Small intestine (tissue), 7 donors: ENCODE data around the gene SLU7. TPM values are rescaled to one million over a fixed set of nuclear protein-coding genes. Genes with fewer than 3 reads are reported as not detected.
A peak's percentile ranks its signal among the peaks of the same experiment; 100 is the strongest.

ENCODE experiments used
- DNase-seq, 2 donors: peaks; one replicate each; pipeline versions ENCODE4 v3.0.0 to v3.0.0-alpha.2; 2013
- FAIRE-seq: peaks from 2 replicates; lab custom pipeline; 2012; peaks lifted over from hg19 to GRCh38; lab: Jason Lieb, UNC
- H3K27ac ChIP-seq, 3 donors: one replicate each; pipeline ENCODE4 v1.5.1; 2013; ENCODE audit warnings: low read length in 2 of 3, mild to moderate bottlenecking in 2 of 3, control low read depth in 1 of 3, inconsistent platforms in 1 of 3, low read depth in 1 of 3, moderate library complexity in 1 of 3
- H3K27me3 ChIP-seq, 3 donors: one replicate each; pipeline ENCODE4 v1.6.1; 2013; ENCODE audit warnings: low read length in 3 of 3, inconsistent platforms in 1 of 3; ENCODE audit not compliant: control insufficient read depth in 3 of 3, insufficient read depth in 3 of 3
- H3K36me3 ChIP-seq, 3 donors: one replicate each; pipeline ENCODE4 v1.6.1; 2013; ENCODE audit warnings: low read length in 3 of 3, inconsistent platforms in 1 of 3, low read depth in 1 of 3, mild to moderate bottlenecking in 1 of 3, moderate library complexity in 1 of 3; ENCODE audit not compliant: control insufficient read depth in 3 of 3, insufficient read depth in 2 of 3
- H3K4me1 ChIP-seq, 3 donors: one replicate each; pipeline ENCODE4 v1.6.1; 2013; ENCODE audit warnings: low read length in 2 of 3, inconsistent platforms in 1 of 3, low read depth in 1 of 3, mild to moderate bottlenecking in 1 of 3, moderate library complexity in 1 of 3; ENCODE audit not compliant: control insufficient read depth in 3 of 3, insufficient read depth in 2 of 3
- H3K4me3 ChIP-seq, 3 donors: one replicate each; pipeline ENCODE4 v1.5.1; 2013; ENCODE audit warnings: low read length in 3 of 3, control low read depth in 1 of 3, inconsistent platforms in 1 of 3, low read depth in 1 of 3, mild to moderate bottlenecking in 1 of 3, moderate library complexity in 1 of 3
- H3K9me3 ChIP-seq, 2 donors: one replicate each; pipeline ENCODE4 v1.6.1; 2013; ENCODE audit warnings: low read depth in 1 of 2, low read length in 1 of 2; ENCODE audit not compliant: control insufficient read depth in 2 of 2, insufficient read depth in 1 of 2
- WGBS, 3 donors: extraction: QIAGEN DNeasy Blood & Tissue Kit; methylation state at CpG; one replicate each; pipeline ENCODE4 v1.1.7; 2013; 5-methylcytosine and 5-hydroxymethylcytosine counted together
- polyA plus RNA-seq, 4 donors: library from polyadenylated mRNA; stranded (reverse) in 3 of 4; unstranded in 1 of 4; fragments of 200-250 nt in 3 of 4; fragments of 120-200 nt in 1 of 4; gene quantifications; one replicate each; pipeline versions ENCODE4 v1.2.1 to v1.2.3, GENCODE V29; 2013
- donor health status: healthy with polysubstance abuse.
- donor health status: control.
- donor health status: control.
- donor health status: Bipolar disorder and iron deficiency.
- donor health status: healthy.

SLU7 gene
- polyA plus RNA-seq, 4 donors = 19.9 to 44.0 (median 37.3) TPM

DNA sequence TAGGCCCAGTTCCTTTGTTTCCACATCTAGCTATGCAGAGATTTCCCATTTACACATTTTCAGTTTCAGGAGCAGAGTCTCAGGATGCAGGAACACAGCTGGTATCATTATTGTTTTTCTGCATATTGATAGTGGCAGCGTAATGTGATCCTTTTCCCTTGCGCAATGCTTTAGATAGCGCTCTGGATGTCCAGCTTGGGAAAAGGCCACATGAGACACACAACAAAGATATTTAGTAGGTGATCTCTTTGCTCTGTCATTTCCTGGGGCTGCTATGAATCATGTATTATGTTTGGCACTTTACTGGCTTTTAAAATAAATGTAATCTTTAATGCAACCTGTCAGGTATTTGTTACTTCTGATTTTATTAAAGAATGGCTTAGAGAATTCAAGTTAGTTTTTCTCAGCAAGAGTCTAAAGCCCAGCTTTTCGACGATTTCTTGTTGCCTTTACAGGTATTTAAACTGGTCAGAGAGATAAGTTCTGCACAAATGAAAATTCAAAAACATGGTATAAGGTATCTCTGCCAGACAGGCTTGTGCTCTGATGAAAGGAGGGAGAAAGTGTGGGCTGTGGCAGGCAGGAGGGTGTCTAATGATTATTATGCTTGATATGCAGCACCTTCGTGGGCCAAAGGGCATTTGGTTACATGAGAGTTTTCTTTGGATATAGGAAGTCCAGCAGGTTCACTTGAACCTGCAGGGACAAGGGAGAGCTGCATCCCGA lies 45.0 kb upstream of the SLU7 start:
- H3K9me3 ChIP-seq = peaks cover 0 to 3% of the 10 kb centered on the region in 2 donors
- no peak overlapping the region for H3K4me3 ChIP-seq
- no peaks in the 10 kb centered on the region for H3K27me3 ChIP-seq
- WGBS, 3 donors = 22 to 58% (median 36%) methylated on average over 7 of the region's 7 CpGs
- DNase-seq (peak; percentile 57 to 75), FAIRE-seq (no peak)
- H3K4me1 ChIP-seq = peaks cover 0 to 33% (median 6%) of the 10 kb centered on the region in 3 donors
- H3K27ac ChIP-seq = peak overlapping the region in 1 of 3 donors; percentile 16
- H3K36me3 ChIP-seq = no peaks in the 10 kb centered on the region

DNA sequence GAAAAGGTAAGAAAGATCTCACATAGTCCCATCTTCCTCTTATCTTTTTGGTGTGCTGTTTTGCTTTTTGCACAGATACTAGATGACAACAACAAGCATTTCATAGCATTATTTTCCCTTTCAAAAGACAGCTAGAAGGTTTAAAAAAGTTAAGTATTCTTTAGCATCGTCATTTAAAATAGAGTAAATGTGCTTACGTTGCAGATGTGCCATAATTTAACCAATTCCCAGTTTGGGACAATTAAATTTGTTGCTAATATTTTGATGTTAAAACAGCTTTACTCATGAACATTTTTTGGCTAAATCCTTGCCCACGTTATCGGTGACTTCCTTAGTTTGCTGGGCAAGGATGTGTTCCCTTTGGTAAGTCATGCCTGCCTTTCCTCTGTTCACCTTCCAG lies 44.3 kb upstream of the SLU7 start:
- no peak overlapping the region for H3K27ac ChIP-seq
- DNase-seq = no peak
- no peak overlapping the region for H3K4me3 ChIP-seq
- no peaks in the 10 kb centered on the region for H3K27me3 ChIP-seq
- no peaks in the 10 kb centered on the region for H3K36me3 ChIP-seq
- 90 to 93% (median 93%) methylated on average over 4 of the region's 4 CpGs for WGBS, 3 donors
- H3K9me3 ChIP-seq = peaks cover 0 to 3% of the 10 kb centered on the region in 2 donors
- H3K4me1 ChIP-seq = peaks cover 0 to 33% (median 6%) of the 10 kb centered on the region in 3 donors
- no peak for FAIRE-seq

DNA sequence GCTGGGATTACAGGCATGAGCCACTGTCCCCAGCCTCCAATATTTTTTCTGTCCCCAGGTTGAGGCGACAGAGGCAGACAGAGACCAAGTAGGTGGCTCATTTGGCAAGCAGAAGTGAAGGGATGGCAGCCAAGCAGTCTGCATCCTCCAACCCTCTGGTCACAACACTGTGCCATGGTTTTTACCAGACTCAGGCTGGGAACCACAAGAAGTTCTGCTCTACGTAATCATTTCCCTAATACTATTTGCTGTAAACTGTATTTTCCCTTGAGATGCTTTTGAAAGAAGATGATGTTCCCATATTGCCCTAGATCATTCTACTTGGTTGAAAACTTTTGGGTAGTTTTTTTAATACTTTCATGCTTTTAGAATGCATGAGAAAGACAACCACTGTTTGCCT lies 43.3 kb upstream of the SLU7 start:
- Histone ChIP-seq H3K9me3 (peaks cover 0 to 3% of the 10 kb centered on the region in 2 donors), H3K4me3 (no peak overlapping the region), H3K36me3 (no peaks in the 10 kb centered on the region), H3K4me1 (peaks cover 0 to 22% (median 5%) of the 10 kb centered on the region in 3 donors), H3K27me3 (no peaks in the 10 kb centered on the region), H3K27ac (no peak overlapping the region)
- FAIRE-seq = no peak
- no peak for DNase-seq
- WGBS, 3 donors = 79 to 96% (median 89%) methylated on average over 2 of the region's 2 CpGs

DNA sequence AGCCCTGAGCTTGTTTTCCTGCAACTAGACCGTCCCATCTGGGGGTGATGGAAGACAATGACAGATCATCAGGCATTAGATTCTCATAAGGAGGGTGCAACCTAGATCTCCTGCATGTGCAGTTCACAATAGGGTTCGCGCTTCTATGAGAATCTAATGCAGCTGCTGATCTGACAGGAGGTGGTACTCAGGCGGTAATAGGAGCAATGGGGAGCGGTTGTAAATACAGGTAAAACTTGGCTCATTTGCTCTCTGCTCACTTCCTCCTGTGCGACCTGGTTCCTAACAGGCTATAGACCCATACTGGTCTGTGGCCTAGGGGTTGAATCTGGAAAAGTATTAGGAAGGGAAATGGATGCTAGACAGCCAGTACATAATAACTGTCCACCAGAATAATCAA lies 42.5 kb upstream of the SLU7 start:
- Histone ChIP-seq H3K27ac (no peak overlapping the region), H3K27me3 (no peaks in the 10 kb centered on the region), H3K4me3 (no peak overlapping the region), H3K9me3 (peaks cover 0 to 3% of the 10 kb centered on the region in 2 donors), H3K4me1 (peaks cover 0 to 15% (median 5%) of the 10 kb centered on the region in 3 donors), H3K36me3 (no peaks in the 10 kb centered on the region)
- FAIRE-seq (no peak), DNase-seq (no peak)
- 78 to 95% (median 90%) methylated on average over 6 of the region's 6 CpGs for WGBS, 3 donors

GRCh38 chr5:160460377-160461049 lies 41.6 kb upstream of the SLU7 start:
- no peak overlapping the region for H3K27ac ChIP-seq
- FAIRE-seq (no peak), DNase-seq (no peak)
- no peaks in the 10 kb centered on the region for H3K36me3 ChIP-seq
- WGBS, 3 donors = 90 to 97% (median 93%) methylated on average over 4 of the region's 4 CpGs
- H3K4me1 ChIP-seq = peaks cover 0 to 15% (median 5%) of the 10 kb centered on the region in 3 donors
- peaks cover 0 to 3% of the 10 kb centered on the region in 2 donors for H3K9me3 ChIP-seq
- no peaks in the 10 kb centered on the region for H3K27me3 ChIP-seq
- no peak overlapping the region for H3K4me3 ChIP-seq

GRCh38 chr5:160458806-160459800 lies 40.2 kb upstream of the SLU7 start:
- Histone ChIP-seq H3K36me3 (no peaks in the 10 kb centered on the region), H3K9me3 (peaks cover 0 to 3% of the 10 kb centered on the region in 2 donors), H3K27ac (no peak overlapping the region), H3K27me3 (no peaks in the 10 kb centered on the region), H3K4me3 (no peak overlapping the region), H3K4me1 (peaks cover 0 to 10% (median 2%) of the 10 kb centered on the region in 3 donors)
- DNase-seq = no peak
- no peak for FAIRE-seq
- 79 to 88% (median 82%) methylated on average over 8 of the region's 8 CpGs for WGBS, 3 donors

- no peak for FAIRE-seq
Measured at GRCh38 chr5:160457252-160457651, 38.4 kb upstream of the SLU7 start.

More at GRCh38 chr5:160457252-160457651, 38.4 kb upstream of the SLU7 start:
- DNase-seq = no peak
- Histone ChIP-seq H3K36me3 (no peaks in the 10 kb centered on the region), H3K27ac (no peak overlapping the region), H3K4me3 (no peak overlapping the region), H3K27me3 (no peaks in the 10 kb centered on the region), H3K4me1 (no peaks in the 10 kb centered on the region), H3K9me3 (peaks cover 0 to 3% of the 10 kb centered on the region in 2 donors)
- WGBS, 3 donors = 93 to 95% (median 95%) methylated on average over 5 of the region's 5 CpGs
